Gastroesophageal sphincter (tissue), 3 donors: ENCODE data around the gene GSTK1.

ENCODE experiments used
- POLR2A ChIP-seq, 2 donors: fragments of 450-650 bp; IDR thresholded peaks; one replicate each; pipeline ENCODE4 v1.6.1; 2017; ENCODE audit warnings: antibody characterized with exemption in 2 of 2, mild to moderate bottlenecking in 2 of 2, moderate library complexity in 1 of 2
- POLR2AphosphoS5 ChIP-seq: sonication (generic); formaldehyde crosslinking; IDR thresholded peaks from one replicate; pipeline ENCODE4 v1.6.1; 2017; ENCODE audit warnings: antibody characterized with exemption
- TF ChIP-seq, protein P1 (sequence below), 4 experiments: fragments of 200-600 bp in 2 of 4; fragments of 450-650 bp in 2 of 4; sonication (generic) in 1 of 4; IDR thresholded peaks; one replicate each; pipeline ENCODE4 v1.5.1; 2017 to 2019; ENCODE audit warnings: antibody characterized with exemption in 4 of 4, mild to moderate bottlenecking in 2 of 4, moderate library complexity in 2 of 4

DNA sequence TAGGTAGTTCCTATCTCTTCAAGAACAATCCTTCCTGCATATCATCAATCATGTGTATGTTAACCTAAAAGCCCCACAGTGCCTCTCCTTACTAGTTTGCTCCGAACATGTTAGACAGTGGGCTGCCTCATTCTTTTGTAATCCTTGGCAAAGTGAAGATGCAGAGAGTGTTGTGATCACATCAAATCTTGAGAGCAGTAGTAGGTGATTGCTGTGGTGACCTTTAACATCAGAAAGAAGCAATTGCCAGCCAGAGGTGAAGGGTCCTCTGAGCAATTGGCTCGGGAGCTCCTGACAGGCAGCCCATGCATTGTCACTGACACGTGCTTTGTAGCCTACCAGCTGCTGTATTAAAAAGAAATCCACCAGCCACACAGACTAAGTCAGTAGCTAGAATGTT, 19.6 kb upstream of the GSTK1 start:
- TF ChIP-seq POLR2A (IDR thresholded peaks at IDR 0.05) (no peak), POLR2AphosphoS5 (no peak)
- TF ChIP-seq, protein P1, sequence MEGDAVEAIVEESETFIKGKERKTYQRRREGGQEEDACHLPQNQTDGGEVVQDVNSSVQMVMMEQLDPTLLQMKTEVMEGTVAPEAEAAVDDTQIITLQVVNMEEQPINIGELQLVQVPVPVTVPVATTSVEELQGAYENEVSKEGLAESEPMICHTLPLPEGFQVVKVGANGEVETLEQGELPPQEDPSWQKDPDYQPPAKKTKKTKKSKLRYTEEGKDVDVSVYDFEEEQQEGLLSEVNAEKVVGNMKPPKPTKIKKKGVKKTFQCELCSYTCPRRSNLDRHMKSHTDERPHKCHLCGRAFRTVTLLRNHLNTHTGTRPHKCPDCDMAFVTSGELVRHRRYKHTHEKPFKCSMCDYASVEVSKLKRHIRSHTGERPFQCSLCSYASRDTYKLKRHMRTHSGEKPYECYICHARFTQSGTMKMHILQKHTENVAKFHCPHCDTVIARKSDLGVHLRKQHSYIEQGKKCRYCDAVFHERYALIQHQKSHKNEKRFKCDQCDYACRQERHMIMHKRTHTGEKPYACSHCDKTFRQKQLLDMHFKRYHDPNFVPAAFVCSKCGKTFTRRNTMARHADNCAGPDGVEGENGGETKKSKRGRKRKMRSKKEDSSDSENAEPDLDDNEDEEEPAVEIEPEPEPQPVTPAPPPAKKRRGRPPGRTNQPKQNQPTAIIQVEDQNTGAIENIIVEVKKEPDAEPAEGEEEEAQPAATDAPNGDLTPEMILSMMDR (IDR thresholded peaks at IDR 0.05), result no peak
